Naive thymus-derived CD4-positive, alpha-beta T cell (primary cell): ENCODE data around the gene AKR1B15. TPM values are rescaled to one million over a fixed set of nuclear protein-coding genes. Genes with fewer than 3 reads are reported as not detected.
A peak's percentile ranks its signal among the peaks of the same experiment; 100 is the strongest.

Experiments
- ATAC-seq: fragments of 150-1000 bp; cut with Tn5 transposase; 2 replicates; pipeline ENCODE4 v1.10.0; 2021; ENCODE audit warnings: mild to moderate bottlenecking, moderate library complexity
- CTCF ChIA-PET: fragments of 350-600 bp; sonication (Branson Sonifier 250); formaldehyde crosslinking; loops from one replicate; lab custom pipeline; 2021; ENCODE audit warnings: antibody characterized with exemption; lab: Charles Lee
- POLR2A ChIA-PET: fragments of 350-600 bp; sonication (Branson Sonifier 250); formaldehyde crosslinking; loops from one replicate; lab custom pipeline; 2021; ENCODE audit warnings: antibody characterized with exemption, inconsistent platforms; lab: Charles Lee
- DNase-seq, 9 donors: peaks; one replicate each; pipeline versions ENCODE4 v3.0.0 to v3.0.0-alpha.2; 2020 to 2022; ENCODE audit warnings: mixed read lengths in 1 of 9
- H3K27ac ChIP-seq: one replicate; pipeline ENCODE4 v1.7.0; 2013; ENCODE audit warnings: mild to moderate bottlenecking, low read depth, low read length, moderate library complexity
- H3K27me3 ChIP-seq, 2 donors: one replicate each; pipeline ENCODE4 v1.7.0; 2013; ENCODE audit warnings: low read length in 2 of 2, mild to moderate bottlenecking in 2 of 2, moderate library complexity in 2 of 2; ENCODE audit not compliant: control insufficient read depth in 2 of 2, insufficient read depth in 2 of 2
- H3K36me3 ChIP-seq, 3 experiments: 1 replicate in 2 of 3; 2 replicates in 1 of 3; pipeline ENCODE4 v1.7.0; 2013; ENCODE audit warnings: low read length in 3 of 3, mild to moderate bottlenecking in 3 of 3, moderate library complexity in 1 of 3; ENCODE audit not compliant: insufficient read depth in 3 of 3, control insufficient read depth in 2 of 3
- H3K4me1 ChIP-seq, 2 donors: one replicate each; pipeline ENCODE4 v1.7.0; 2013; ENCODE audit warnings: low read length in 2 of 2, mild to moderate bottlenecking in 2 of 2, moderate library complexity in 1 of 2; ENCODE audit not compliant: control insufficient read depth in 2 of 2, insufficient read depth in 2 of 2
- H3K4me3 ChIP-seq: 2 replicates; pipeline ENCODE4 v1.7.0; 2013; ENCODE audit warnings: mild to moderate bottlenecking, low read length
- H3K9me3 ChIP-seq, 3 experiments: 1 replicate in 2 of 3; 2 replicates in 1 of 3; pipeline ENCODE4 v1.7.0; 2013; ENCODE audit warnings: low read length in 3 of 3; ENCODE audit not compliant: control insufficient read depth in 2 of 3
- H3K27ac Mint-ChIP-seq, 9 donors: one replicate each; pipeline ENCODE4 v1.8.0; 2020 to 2022; ENCODE audit warnings: mixed read lengths in 9 of 9, mild to moderate bottlenecking in 8 of 9, moderate library complexity in 5 of 9, inconsistent platforms in 2 of 9
- H3K27me3 Mint-ChIP-seq, 5 donors: one replicate each; pipeline ENCODE4 v1.8.0; 2021 to 2022; ENCODE audit warnings: mixed read lengths in 5 of 5, mild to moderate bottlenecking in 1 of 5
- H3K36me3 Mint-ChIP-seq, 5 donors: one replicate each; pipeline ENCODE4 v1.8.0; 2020 to 2022; ENCODE audit warnings: mixed read lengths in 5 of 5, mild to moderate bottlenecking in 3 of 5, inconsistent platforms in 1 of 5
- H3K4me1 Mint-ChIP-seq, 7 donors: one replicate each; pipeline ENCODE4 v1.8.0; 2020 to 2022; ENCODE audit warnings: mixed read lengths in 7 of 7, mild to moderate bottlenecking in 3 of 7, inconsistent platforms in 1 of 7
- H3K4me3 Mint-ChIP-seq, 10 donors: one replicate each; pipeline ENCODE4 v1.8.0; 2020 to 2022; ENCODE audit warnings: mild to moderate bottlenecking in 10 of 10, mixed read lengths in 10 of 10, moderate library complexity in 6 of 10, inconsistent platforms in 2 of 10
- H3K9me3 Mint-ChIP-seq, 11 donors: one replicate each; pipeline ENCODE4 v1.8.0; 2020 to 2022; ENCODE audit warnings: mixed read lengths in 11 of 11, mild to moderate bottlenecking in 4 of 11, inconsistent platforms in 1 of 11, moderate library complexity in 1 of 11
- intact Hi-C, 2 donors: fragments of 100-400 bp; cut with micrococcal nuclease; formaldehyde crosslinking; loops; one replicate each; pipeline ENCODE4 v1.15.1; 2023
- polyA plus RNA-seq, 2 donors: library from polyadenylated mRNA; unstranded; fragments of 300-500 nt; fragmentation: Illumina TruSeq; gene quantifications; one replicate each; pipeline ENCODE4 v1.2.3, GENCODE V29; 2021
- total RNA-seq, 6 experiments: library from RNA in 5 of 6; stranded (reverse) in 5 of 6; gene quantifications; 1 replicate in 5 of 6; 2 replicates in 1 of 6; pipeline ENCODE4 v1.2.3 and lab custom pipeline; 2021 to 2026

AKR1B15 gene
- total and polyA plus RNA-seq, 7 experiments from 2014 or later: not detected

- intact Hi-C loops: no loop called here
- Histone ChIP-seq H3K27ac (no peak overlapping the region), H3K36me3 (no peaks in the 10 kb centered on the region), H3K4me3 (no peak overlapping the region), H3K27me3 (no peaks in the 10 kb centered on the region), H3K4me1 (no peaks in the 10 kb centered on the region), H3K9me3 (peaks cover 0 to 3% (median 0%) of the 10 kb centered on the region in 3 experiments)
- H3K4me3 Mint-ChIP-seq: no peak overlapping the region
- ChIA-PET POLR2A (no interaction called here), CTCF (no interaction called here)
- H3K27ac Mint-ChIP-seq: no peak overlapping the region
- peaks cover 0 to 8% (median 0%) of the 10 kb centered on the region in 5 donors for H3K36me3 Mint-ChIP-seq
- no peak for ATAC-seq
- H3K9me3 Mint-ChIP-seq: peaks cover 0 to 27% (median 11%) of the 10 kb centered on the region in 11 donors
- H3K27me3 Mint-ChIP-seq: peaks cover 0 to 14% (median 7%) of the 10 kb centered on the region in 5 donors
- DNase-seq: no peak
- H3K4me1 Mint-ChIP-seq: no peaks in the 10 kb centered on the region
These were observed 44.9 kb downstream of the AKR1B15 start for GRCh38 chr7:134593530-134594392.

GRCh38 chr7:134594877-134595276, 46.0 kb downstream of the AKR1B15 start:
- POLR2A ChIA-PET: no interaction called here
- H3K9me3 ChIP-seq: peaks cover 0 to 6% (median 0%) of the 10 kb centered on the region in 3 experiments
- H3K27me3 ChIP-seq: no peaks in the 10 kb centered on the region
- H3K27ac Mint-ChIP-seq: no peak overlapping the region
- peaks cover 0 to 14% (median 9%) of the 10 kb centered on the region in 5 donors for H3K27me3 Mint-ChIP-seq
- no peaks in the 10 kb centered on the region for H3K4me1 ChIP-seq
- intact Hi-C loops: no loop called here
- no peak overlapping the region for H3K27ac ChIP-seq
- no peak overlapping the region for H3K4me3 Mint-ChIP-seq
- no peak overlapping the region for H3K4me3 ChIP-seq
- CTCF ChIA-PET: no interaction called here
- no peak for DNase-seq
- ATAC-seq: no peak
- no peaks in the 10 kb centered on the region for H3K4me1 Mint-ChIP-seq
- H3K36me3 ChIP-seq: no peaks in the 10 kb centered on the region
- H3K36me3 Mint-ChIP-seq: peaks cover 0 to 14% (median 0%) of the 10 kb centered on the region in 5 donors
- peaks cover 0 to 33% (median 15%) of the 10 kb centered on the region in 11 donors for H3K9me3 Mint-ChIP-seq

GRCh38 chr7:134599371-134599770, 50.5 kb downstream of the AKR1B15 start:
- CTCF ChIA-PET: interaction anchor here (1.0 kb wide), 1 partner anchor 8 kb away, joined by 4 read pairs; no protein-coding TSS in a partner anchor
- H3K9me3 Mint-ChIP-seq: peaks cover 0 to 10% (median 6%) of the 10 kb centered on the region in 11 donors
- ATAC-seq: no peak

GRCh38 chr7:134601459-134601858, 52.5 kb downstream of the AKR1B15 start:
- Histone ChIP-seq H3K27me3 (no peaks in the 10 kb centered on the region), H3K27ac (no peak overlapping the region), H3K36me3 (no peaks in the 10 kb centered on the region), H3K4me1 (no peaks in the 10 kb centered on the region), H3K4me3 (no peak overlapping the region), H3K9me3 (peaks cover 0 to 4% (median 0%) of the 10 kb centered on the region in 3 experiments)
- POLR2A ChIA-PET: no interaction called here
- CTCF ChIA-PET: interaction anchor here (0.6 kb wide), 1 partner anchor 44 kb away, joined by 5 read pairs; no protein-coding TSS in a partner anchor
- peaks cover 2 to 31% (median 20%) of the 10 kb centered on the region in 5 donors for H3K27me3 Mint-ChIP-seq
- H3K9me3 Mint-ChIP-seq: peaks cover 0 to 10% (median 5%) of the 10 kb centered on the region in 11 donors
- no peak for ATAC-seq
- H3K27ac Mint-ChIP-seq: no peak overlapping the region
- DNase-seq: no peak
- no peak overlapping the region for H3K4me3 Mint-ChIP-seq
- H3K4me1 Mint-ChIP-seq: peaks cover 2 to 4% (median 3%) of the 10 kb centered on the region in 7 donors
- intact Hi-C loops: no loop called here
- peaks cover 0 to 5% (median 0%) of the 10 kb centered on the region in 5 donors for H3K36me3 Mint-ChIP-seq

More at GRCh38 chr7:134599371-134599770, 50.5 kb downstream of the AKR1B15 start:
- peaks cover 0 to 22% (median 15%) of the 10 kb centered on the region in 5 donors for H3K27me3 Mint-ChIP-seq
- H3K4me3 Mint-ChIP-seq: no peak overlapping the region
- intact Hi-C loops: no loop called here
- no peaks in the 10 kb centered on the region for H3K4me1 ChIP-seq
- H3K4me3 ChIP-seq: no peak overlapping the region
- H3K36me3 ChIP-seq: no peaks in the 10 kb centered on the region
- no peaks in the 10 kb centered on the region for H3K4me1 Mint-ChIP-seq
- no peaks in the 10 kb centered on the region for H3K27me3 ChIP-seq
- H3K27ac ChIP-seq: no peak overlapping the region
- no peak for DNase-seq
- peaks cover 0 to 5% (median 0%) of the 10 kb centered on the region in 5 donors for H3K36me3 Mint-ChIP-seq
- POLR2A ChIA-PET: no interaction called here
- H3K27ac Mint-ChIP-seq: no peak overlapping the region
- H3K9me3 ChIP-seq: peaks cover 0 to 4% (median 0%) of the 10 kb centered on the region in 3 experiments

- H3K9me3 ChIP-seq: peaks cover 0 to 4% (median 0%) of the 10 kb centered on the region in 3 experiments
These were observed 54.1 kb downstream of the AKR1B15 start for GRCh38 chr7:134602881-134603451.

More at GRCh38 chr7:134602881-134603451, 54.1 kb downstream of the AKR1B15 start:
- H3K4me3 ChIP-seq: no peak overlapping the region
- H3K4me1 ChIP-seq: no peaks in the 10 kb centered on the region
- H3K27ac Mint-ChIP-seq: peak overlapping the region in 1 of 9 donors; percentile 41
- no peaks in the 10 kb centered on the region for H3K27me3 ChIP-seq
- ChIA-PET POLR2A (no interaction called here), CTCF (interaction anchor here (0.7 to 4.8 kb wide), 2 partner anchors 170 to 352 kb away, joined by 4 to 22 read pairs; no protein-coding TSS in a partner anchor)
- ATAC-seq (peak; percentile 46), DNase-seq (peak in 6 of 9 donors; percentile 2 to 17 (median 7))
- peaks cover 4 to 6% (median 5%) of the 10 kb centered on the region in 7 donors for H3K4me1 Mint-ChIP-seq
- no peaks in the 10 kb centered on the region for H3K36me3 ChIP-seq
- peak overlapping the region in 6 of 10 donors; percentile 11 to 65 (median 32) for H3K4me3 Mint-ChIP-seq
- peaks cover 0 to 5% (median 0%) of the 10 kb centered on the region in 5 donors for H3K36me3 Mint-ChIP-seq
- peaks cover 0 to 10% (median 5%) of the 10 kb centered on the region in 11 donors for H3K9me3 Mint-ChIP-seq
- peaks cover 4 to 47% (median 26%) of the 10 kb centered on the region in 5 donors for H3K27me3 Mint-ChIP-seq
- no peak overlapping the region for H3K27ac ChIP-seq
- intact Hi-C loops: no loop called here
